ENCODE measurements around the gene CGB3. TPM values are rescaled to one million over a fixed set of nuclear protein-coding genes. Genes with fewer than 3 reads are reported as not detected.
A peak's percentile ranks its signal among the peaks of the same experiment; 100 is the strongest.

Gene CGB3
- total RNA-seq, 1 experiment from 2014 or later: not detected

GRCh38 chr19:48997972-48998371 lies 26.2 kb downstream of the CGB3 start:
- no peaks in the 10 kb centered on the region for H3K4me1 ChIP-seq (ENCODE audit: control insufficient read depth, insufficient read depth, low read length)
- DNase-seq (ENCODE audit: low read depth, low spot score) (no peak), ATAC-seq (no peak)
- no peak overlapping the region for H3K27ac ChIP-seq (ENCODE audit: low read length)
- POLR2A ChIA-PET: interaction anchor here (0.7 kb wide), 1 partner anchor 275 kb away, joined by 8 read pairs; no protein-coding TSS in a partner anchor
- intact Hi-C loops (cut with micrococcal nuclease; ENCODE audit: unreplicated experiment): no loop called here
- no peaks in the 10 kb centered on the region for H3K9me3 ChIP-seq (ENCODE audit: control insufficient read depth, insufficient read depth, low read depth, low read length)
- no peak for TF ChIP-seq POLR2AphosphoS5 (IDR thresholded peaks at IDR 0.05; ENCODE audit: low read depth, low read length)
- TF ChIP-seq CTCF (IDR thresholded peaks at IDR 0.05): peak; percentile 73
- H3K4me3 ChIP-seq (ENCODE audit: low read depth in 2 of 2, low read length in 2 of 2): no peak overlapping the region
- CTCF ChIA-PET: interaction anchor here (0.6 to 0.7 kb wide), 4 partner anchors 14 to 197 kb away, joined by 3 to 9 read pairs (median 4); partner anchors contain the start of gene CGB7
- in situ Hi-C loops (cut with HindIII; ENCODE audit: low pct_unique_long_range_greater_than_20kb, low sequenced_read_pairs): no loop called here
- H3K36me3 ChIP-seq (ENCODE audit: control insufficient read depth, insufficient read depth, low read length): peaks cover 4% of the 10 kb centered on the region
- no TSS peak for BruUV-seq (replicated peaks)
- H3K27me3 ChIP-seq (ENCODE audit: control insufficient read depth, insufficient read depth, low read length): no peaks in the 10 kb centered on the region

GRCh38 chr19:48994035-48994386 lies 30.1 kb downstream of the CGB3 start:
- H3K27ac ChIP-seq (ENCODE audit: low read length): peak overlapping the region; percentile 95
- no peak for ATAC-seq
- DNase-seq (ENCODE audit: low read depth, low spot score): no peak
- TF ChIP-seq POLR2AphosphoS5 (IDR thresholded peaks at IDR 0.05; ENCODE audit: low read depth, low read length): no peak
- H3K36me3 ChIP-seq (ENCODE audit: control insufficient read depth, insufficient read depth, low read length): peaks cover 8% of the 10 kb centered on the region; the same call in 1 of the 2 replicates
- H3K4me3 ChIP-seq (ENCODE audit: low read depth in 2 of 2, low read length in 2 of 2): peak overlapping the region; percentile 79 to 96
- in situ Hi-C loops (cut with HindIII; ENCODE audit: low pct_unique_long_range_greater_than_20kb, low sequenced_read_pairs) (no loop called here), intact Hi-C loops (cut with micrococcal nuclease; ENCODE audit: unreplicated experiment) (no loop called here)
- no peaks in the 10 kb centered on the region for H3K4me1 ChIP-seq (ENCODE audit: control insufficient read depth, insufficient read depth, low read length)
- CTCF ChIA-PET: interaction anchor here (0.9 to 1.5 kb wide), 2 partner anchors 17 to 24 kb away, joined by 4 to 11 read pairs; no protein-coding TSS in a partner anchor
- no TSS peak for BruUV-seq (replicated peaks)
- no peaks in the 10 kb centered on the region for H3K27me3 ChIP-seq (ENCODE audit: control insufficient read depth, insufficient read depth, low read length)
- POLR2A ChIA-PET: interaction anchor here (0.6 kb wide), 4 partner anchors 28 to 355 kb away, joined by 3 to 7 read pairs (median 5); no protein-coding TSS in a partner anchor
- no peaks in the 10 kb centered on the region for H3K9me3 ChIP-seq (ENCODE audit: control insufficient read depth, insufficient read depth, low read depth, low read length)

GRCh38 chr19:48993175-48994034 lies 30.7 kb downstream of the CGB3 start, which contains the start of the genes GYS1 and RUVBL2:
Gene GYS1 (minus strand): TSS chr19:48993309. CDS start chr19:48993112, 197 bp downstream.
Gene RUVBL2 (plus strand): TSS chr19:48993887. CDS start chr19:48993912, 25 bp downstream.
- CTCF ChIA-PET: interaction anchor here (0.5 to 1.5 kb wide), 10 partner anchors 16 to 1731 kb away, joined by 3 to 11 read pairs (median 3); partner anchors contain the start of gene FTL
- Histone ChIP-seq H3K36me3 (ENCODE audit: control insufficient read depth, insufficient read depth, low read length) (peaks cover 8% of the 10 kb centered on the region; the same call in 1 of the 2 replicates), H3K4me3 (ENCODE audit: low read depth in 2 of 2, low read length in 2 of 2) (peak within 1 kb of the TSS; percentile 79 to 96), H3K9me3 (ENCODE audit: control insufficient read depth, insufficient read depth, low read depth, low read length) (no peaks in the 10 kb centered on the region), H3K27me3 (ENCODE audit: control insufficient read depth, insufficient read depth, low read length) (no peaks in the 10 kb centered on the region), H3K27ac (ENCODE audit: low read length) (peak within 1 kb of the TSS; percentile 95), H3K4me1 (ENCODE audit: control insufficient read depth, insufficient read depth, low read length) (no peaks in the 10 kb centered on the region)
- intact Hi-C loops (cut with micrococcal nuclease; ENCODE audit: unreplicated experiment): no loop called here
- ATAC-seq: peak; percentile 97
- DNase-seq (ENCODE audit: low read depth, low spot score): peak; percentile 82
- TF ChIP-seq TCF7L2 (IDR thresholded peaks at IDR 0.05; ENCODE audit: low read depth, low read length) (no peak), REST (IDR thresholded peaks at IDR 0.05; ENCODE audit: insufficient read depth in 1 of 2, low read depth in 2 of 2, low read length in 1 of 2) (no peak; a peak in 1 of 4 replicates), POLR2AphosphoS5 (IDR thresholded peaks at IDR 0.05; ENCODE audit: low read depth, low read length) (peak; percentile 87), CTCF (IDR thresholded peaks at IDR 0.05) (peak; percentile 94), SIN3A (IDR thresholded peaks at IDR 0.05; ENCODE audit: borderline replicate concordance, insufficient read depth, low read depth, low read length) (0 out of 2 replicates have a peak, but pooled peaks have one; percentile 66)
- BruUV-seq (replicated peaks): no TSS peak
- POLR2A ChIA-PET: interaction anchor here (0.5 to 0.7 kb wide), 11 partner anchors 17 to 1343 kb away, joined by 3 to 7 read pairs (median 3); no protein-coding TSS in a partner anchor
- in situ Hi-C loops (cut with HindIII; ENCODE audit: low pct_unique_long_range_greater_than_20kb, low sequenced_read_pairs): no loop called here

All from Panc1 (cell line).